H9 (cell line): ENCODE results near the gene CDH23. TPM values are rescaled to one million over a fixed set of nuclear protein-coding genes. Genes with fewer than 3 reads are reported as not detected.

Source experiments
- DNase-seq: peaks from one replicate; pipeline ENCODE4 v3.0.0-alpha.2; 2017
- H2AFZ ChIP-seq: one replicate; pipeline ENCODE4 v1.6.1; 2013; ENCODE audit warnings: mild to moderate bottlenecking, low read length, control low read depth, moderate library complexity
- H2AK5ac ChIP-seq: 2 replicates; pipeline ENCODE4 v1.6.1; 2013; ENCODE audit warnings: low read length, control low read depth, mixed read lengths; ENCODE audit not compliant: insufficient read length
- H2BK120ac ChIP-seq: one replicate; pipeline ENCODE4 v1.6.1; 2013; ENCODE audit warnings: low read depth, mild to moderate bottlenecking, low read length, control low read depth, inconsistent platforms; ENCODE audit not compliant: poor library complexity, severe bottlenecking
- H2BK12ac ChIP-seq: 2 replicates; pipeline ENCODE4 v1.6.1; 2013; ENCODE audit warnings: low read length, control low read depth, mixed read lengths, low read depth; ENCODE audit not compliant: insufficient read length
- H2BK15ac ChIP-seq: 2 replicates; pipeline ENCODE4 v1.6.1; 2013; ENCODE audit warnings: low read depth, low read length, control low read depth
- H2BK20ac ChIP-seq: one replicate; pipeline ENCODE4 v1.6.1; 2013; ENCODE audit warnings: low read depth, mild to moderate bottlenecking, low read length, control low read depth, inconsistent platforms; ENCODE audit not compliant: poor library complexity, severe bottlenecking
- H2BK5ac ChIP-seq: 2 replicates; pipeline ENCODE4 v1.6.1; 2013; ENCODE audit warnings: low read length, control low read depth, mixed read lengths; ENCODE audit not compliant: insufficient read length
- H3K14ac ChIP-seq: 2 replicates; pipeline ENCODE4 v1.6.1; 2013; ENCODE audit warnings: low read length, control low read depth; ENCODE audit not compliant: insufficient read depth
- H3K18ac ChIP-seq: 2 replicates; pipeline ENCODE4 v1.6.1; 2013; ENCODE audit warnings: low read depth, mild to moderate bottlenecking, mixed read lengths, low read length, control low read depth; ENCODE audit not compliant: insufficient read length
- H3K23ac ChIP-seq: 2 replicates; pipeline ENCODE4 v1.6.1; 2013; ENCODE audit warnings: low read length, control low read depth, mixed read lengths, low read depth; ENCODE audit not compliant: insufficient read length
- H3K23me2 ChIP-seq: 2 replicates; pipeline ENCODE4 v1.6.1; 2013; ENCODE audit warnings: low read depth, mild to moderate bottlenecking, mixed read lengths, low read length, control low read depth; ENCODE audit not compliant: insufficient read length, poor library complexity, severe bottlenecking
- H3K27ac ChIP-seq: 2 replicates; pipeline ENCODE4 v1.5.1; 2013; ENCODE audit warnings: low read length, control low read depth, mixed read lengths, low read depth; ENCODE audit not compliant: insufficient read length
- H3K27me3 ChIP-seq: 2 replicates; pipeline ENCODE4 v1.6.1; 2013; ENCODE audit warnings: low read length, control low read depth, inconsistent platforms; ENCODE audit not compliant: insufficient read depth
- H3K4ac ChIP-seq: 2 replicates; pipeline ENCODE4 v1.6.1; 2013; ENCODE audit warnings: low read depth, mild to moderate bottlenecking, control low read depth, inconsistent platforms, low read length, moderate library complexity
- H3K4me1 ChIP-seq: 2 replicates; pipeline ENCODE4 v1.6.1; 2013; ENCODE audit warnings: low read length, control low read depth, inconsistent platforms; ENCODE audit not compliant: insufficient read depth
- H3K4me2 ChIP-seq: 2 replicates; pipeline ENCODE4 v1.6.1; 2013; ENCODE audit warnings: low read length, control low read depth, mixed read lengths; ENCODE audit not compliant: insufficient read length, insufficient read depth
- H3K56ac ChIP-seq: 2 replicates; pipeline ENCODE4 v1.6.1; 2013; ENCODE audit warnings: low read depth, mild to moderate bottlenecking, mixed read lengths, low read length, control low read depth; ENCODE audit not compliant: insufficient read length
- H3K79me1 ChIP-seq: 2 replicates; pipeline ENCODE4 v1.6.1; 2013; ENCODE audit warnings: low read depth, mild to moderate bottlenecking, moderate library complexity, low read length, control low read depth, inconsistent platforms; ENCODE audit not compliant: insufficient read depth, poor library complexity, severe bottlenecking
- H3K79me2 ChIP-seq: 2 replicates; pipeline ENCODE4 v1.6.1; 2013; ENCODE audit warnings: low read length, control low read depth, inconsistent platforms; ENCODE audit not compliant: insufficient read depth
- H3K9ac ChIP-seq: 2 replicates; pipeline ENCODE4 v1.6.1; 2013; ENCODE audit warnings: low read length, control low read depth, mixed read lengths; ENCODE audit not compliant: insufficient read length; ENCODE audit errors: extremely low read depth
- H3K9me3 ChIP-seq: one replicate; pipeline ENCODE4 v1.6.1; 2013; ENCODE audit warnings: low read depth, low read length, inconsistent platforms; ENCODE audit not compliant: control insufficient read depth
- H3T11ph ChIP-seq: one replicate; pipeline ENCODE4 v1.6.1; 2013; ENCODE audit warnings: mild to moderate bottlenecking, low read length, control low read depth, inconsistent platforms
- H4K20me1 ChIP-seq: one replicate; pipeline ENCODE4 v1.6.1; 2013; ENCODE audit not compliant: control insufficient read depth, insufficient read length, insufficient read depth
- H4K5ac ChIP-seq: 2 replicates; pipeline ENCODE4 v1.6.1; 2013; ENCODE audit warnings: low read depth, mild to moderate bottlenecking, mixed read lengths, low read length, control low read depth; ENCODE audit not compliant: insufficient read length
- H4K8ac ChIP-seq: replicated peaks from 2 replicates; pipeline ENCODE4 v1.6.1; 2013; ENCODE audit warnings: low read length, control low read depth, mixed read lengths, low read depth; ENCODE audit not compliant: insufficient read length
- H4K91ac ChIP-seq: 2 replicates; pipeline ENCODE4 v1.6.1; 2013; ENCODE audit warnings: low read depth, mild to moderate bottlenecking, moderate library complexity, mixed read lengths, low read length, control low read depth; ENCODE audit not compliant: insufficient read length
- H3K27ac Mint-ChIP-seq, 3 experiments: 2 replicates in 2 of 3; 3 replicates in 1 of 3; pipeline ENCODE4 v1.8.0; 2020 to 2021; ENCODE audit warnings: mixed read lengths in 3 of 3, mild to moderate bottlenecking in 1 of 3, moderate library complexity in 1 of 3
- H3K27me3 Mint-ChIP-seq: 2 replicates; pipeline ENCODE4 v1.8.0; 2021; ENCODE audit warnings: low read depth, mild to moderate bottlenecking, moderate library complexity, mixed read lengths
- H3K36me3 Mint-ChIP-seq, 3 experiments: 2 replicates in 2 of 3; 3 replicates in 1 of 3; pipeline ENCODE4 v1.8.0; 2020 to 2021; ENCODE audit warnings: low read depth in 3 of 3, mixed read lengths in 3 of 3; ENCODE audit not compliant: insufficient read depth in 1 of 3
- H3K4me1 Mint-ChIP-seq, 2 experiments: 2 replicates each; pipeline ENCODE4 v1.8.0; 2020; ENCODE audit warnings: mixed read lengths in 2 of 2
- H3K4me3 Mint-ChIP-seq, 2 experiments: 2 replicates in 1 of 2; 3 replicates in 1 of 2; pipeline ENCODE4 v1.8.0; 2020 to 2021; ENCODE audit warnings: mild to moderate bottlenecking in 2 of 2, mixed read lengths in 2 of 2, moderate library complexity in 1 of 2
- H3K9me3 Mint-ChIP-seq, 2 experiments: 2 replicates in 1 of 2; 3 replicates in 1 of 2; pipeline ENCODE4 v1.8.0; 2020; ENCODE audit warnings: mild to moderate bottlenecking in 2 of 2, mixed read lengths in 2 of 2, moderate library complexity in 1 of 2
- WGBS: extraction: QIAGEN DNeasy Blood & Tissue Kit; methylation state at CpG from one replicate; pipeline ENCODE4 v1.1.7; 2013; ENCODE audit warnings: missing lambda C conversion rate, low lambda C conversion rate, mixed read lengths; ENCODE audit not compliant: insufficient read length; ENCODE audit errors: extremely low coverage; 5-methylcytosine and 5-hydroxymethylcytosine counted together
- total RNA-seq: library from RNA; stranded (reverse); gene quantifications from 2 replicates; pipeline ENCODE4 v1.2.1, GENCODE V29; 2021
- TF ChIP-seq, protein P1 (sequence below): fragments of 200-600 bp; sonication (generic); conservative IDR thresholded peaks from 3 replicates; pipeline ENCODE4 v1.8.0; 2021; ENCODE audit warnings: antibody characterized with exemption, mild to moderate bottlenecking

Gene CDH23
- total RNA-seq, 1 experiment from 2014 or later = 2.1 TPM

DNA sequence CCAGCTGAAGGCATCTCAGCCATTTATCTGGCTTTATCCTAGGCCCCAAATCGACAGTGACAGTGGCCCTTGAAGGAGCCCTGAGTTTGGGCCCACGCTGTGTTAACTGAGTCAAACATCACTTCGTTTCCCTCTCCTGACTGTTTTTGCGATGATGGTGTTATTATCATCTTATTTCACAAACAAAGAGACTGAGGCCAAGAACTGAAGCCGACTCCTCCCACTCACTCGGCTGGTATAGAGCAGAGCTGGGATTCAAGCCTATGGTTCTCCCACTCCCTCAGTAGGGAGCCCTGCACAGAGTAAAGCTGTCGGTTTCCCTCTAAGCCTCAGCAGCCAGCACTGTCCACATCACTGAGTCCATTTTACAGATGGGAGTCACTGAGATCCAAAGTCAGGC, 141.0 kb downstream of the CDH23 start:
- no peaks in the 10 kb centered on the region for H3K79me1 ChIP-seq
- no peak overlapping the region for H3K4ac ChIP-seq
- Mint-ChIP-seq H3K4me1 (peaks cover 24 to 43% of the 10 kb centered on the region in 2 experiments), H3K4me3 (no peak overlapping the region), H3K27ac (no peak overlapping the region), H3K9me3 (no peaks in the 10 kb centered on the region; a peak in 1 of 5 replicates), H3K27me3 (peaks cover 8% of the 10 kb centered on the region; the same call in 1 of the 2 replicates), H3K36me3 (no peaks in the 10 kb centered on the region; a peak in 1 of 7 replicates)
- H3K18ac ChIP-seq = no peak overlapping the region
- no peak overlapping the region for H2BK5ac ChIP-seq
- no peak overlapping the region for H4K5ac ChIP-seq
- H3K79me2 ChIP-seq = no peaks in the 10 kb centered on the region
- H3K9ac ChIP-seq = no peak overlapping the region
- no peaks in the 10 kb centered on the region for H3K9me3 ChIP-seq
- no peak overlapping the region for H3T11ph ChIP-seq
- peaks cover 2% of the 10 kb centered on the region; the same call in 1 of the 2 replicates for H3K4me1 ChIP-seq
- H3K56ac ChIP-seq = no peak overlapping the region
- H3K23ac ChIP-seq = no peak overlapping the region
- no peak overlapping the region for H3K14ac ChIP-seq
- no peak overlapping the region for H3K27ac ChIP-seq
- TF ChIP-seq, protein P1, sequence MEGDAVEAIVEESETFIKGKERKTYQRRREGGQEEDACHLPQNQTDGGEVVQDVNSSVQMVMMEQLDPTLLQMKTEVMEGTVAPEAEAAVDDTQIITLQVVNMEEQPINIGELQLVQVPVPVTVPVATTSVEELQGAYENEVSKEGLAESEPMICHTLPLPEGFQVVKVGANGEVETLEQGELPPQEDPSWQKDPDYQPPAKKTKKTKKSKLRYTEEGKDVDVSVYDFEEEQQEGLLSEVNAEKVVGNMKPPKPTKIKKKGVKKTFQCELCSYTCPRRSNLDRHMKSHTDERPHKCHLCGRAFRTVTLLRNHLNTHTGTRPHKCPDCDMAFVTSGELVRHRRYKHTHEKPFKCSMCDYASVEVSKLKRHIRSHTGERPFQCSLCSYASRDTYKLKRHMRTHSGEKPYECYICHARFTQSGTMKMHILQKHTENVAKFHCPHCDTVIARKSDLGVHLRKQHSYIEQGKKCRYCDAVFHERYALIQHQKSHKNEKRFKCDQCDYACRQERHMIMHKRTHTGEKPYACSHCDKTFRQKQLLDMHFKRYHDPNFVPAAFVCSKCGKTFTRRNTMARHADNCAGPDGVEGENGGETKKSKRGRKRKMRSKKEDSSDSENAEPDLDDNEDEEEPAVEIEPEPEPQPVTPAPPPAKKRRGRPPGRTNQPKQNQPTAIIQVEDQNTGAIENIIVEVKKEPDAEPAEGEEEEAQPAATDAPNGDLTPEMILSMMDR = no peak
- no CpG with 5 or more reads among the region's 7 CpGs for WGBS
- no peak overlapping the region for H2AK5ac ChIP-seq
- H4K8ac ChIP-seq = no peak overlapping the region
- H3K23me2 ChIP-seq = no peaks in the 10 kb centered on the region
- no peak overlapping the region for H2BK15ac ChIP-seq
- no peak overlapping the region for H4K91ac ChIP-seq
- no peaks in the 10 kb centered on the region for H4K20me1 ChIP-seq
- DNase-seq = no peak
- H3K4me2 ChIP-seq = no peak overlapping the region
- no peak overlapping the region for H2BK20ac ChIP-seq
- no peak overlapping the region for H2BK12ac ChIP-seq
- no peak overlapping the region for H2BK120ac ChIP-seq
- no peaks in the 10 kb centered on the region for H3K27me3 ChIP-seq
- H2AFZ ChIP-seq = no peak overlapping the region
